Measurements from ENCODE around the gene AKAP17A.

Gene AKAP17A

GRCh38 chrX:1584237-1585011 is 7.0 kb upstream of the AKAP17A start:
- no peak for DNase-seq

- DNase-seq: no peak
Observed at GRCh38 chrX:1587161-1587560, 4.2 kb upstream of the AKAP17A start.

GRCh38 chrX:1589356-1590130 is 1.9 kb upstream of the AKAP17A start:
- DNase-seq: no peak

GRCh38 chrX:1591863-1592469 is 562 bp downstream of the AKAP17A start:
- no peak for DNase-seq

- DNase-seq: no peak
Observed at GRCh38 chrX:1592470-1593142, 1.2 kb downstream of the AKAP17A start.

- DNase-seq: no peak
Observed at GRCh38 chrX:1593286-1594271, 2.2 kb downstream of the AKAP17A start.

GRCh38 chrX:1595711-1596060 is 4.3 kb downstream of the AKAP17A start:
- no peak for DNase-seq

- no peak for DNase-seq
Observed at GRCh38 chrX:1596676-1597344, 5.4 kb downstream of the AKAP17A start.

GRCh38 chrX:1597345-1598020 is 6.1 kb downstream of the AKAP17A start:
- DNase-seq: no peak

GRCh38 chrX:1598021-1598875 is 6.8 kb downstream of the AKAP17A start:
- DNase-seq: no peak

GRCh38 chrX:1598876-1599790 is 7.7 kb downstream of the AKAP17A start:
- no peak for DNase-seq

- no peak for DNase-seq
Observed at GRCh38 chrX:1599791-1600405, 8.5 kb downstream of the AKAP17A start.

GRCh38 chrX:1600406-1601050 is 9.1 kb downstream of the AKAP17A start:
- no peak for DNase-seq

- DNase-seq: no peak
Observed at GRCh38 chrX:1601051-1601767, 9.8 kb downstream of the AKAP17A start.

- DNase-seq: no peak
Observed at GRCh38 chrX:1601768-1602085, 10.3 kb downstream of the AKAP17A start.

GRCh38 chrX:1602299-1602698 is 10.9 kb downstream of the AKAP17A start:
- no peak for DNase-seq

GRCh38 chrX:1606496-1606895 is 15.1 kb downstream of the AKAP17A start:
- no peak for DNase-seq
